GM23248 (cell line): ENCODE measurements around the gene WDR4. TPM values are rescaled to one million over a fixed set of nuclear protein-coding genes. Genes with fewer than 3 reads are reported as not detected.
"Not testable (repeated sequence)": the region's sequence is repeated elsewhere in the genome, so short reads cannot be mapped to it uniquely, and the experiment has no call there.

Experiments used
- DNase-seq: peaks from one replicate; pipeline ENCODE4 v3.0.0-alpha.2; 2015
- H2AFZ ChIP-seq: fragments of 200-600 bp; sonication (generic); 2 replicates; pipeline ENCODE4 v1.6.1; 2016; ENCODE audit warnings: antibody characterized with exemption
- H3F3A ChIP-seq: fragments of 200-600 bp; sonication (generic); 2 replicates; pipeline ENCODE4 v1.6.1; 2016; ENCODE audit warnings: mild to moderate bottlenecking, antibody characterized with exemption, mixed run types; ENCODE audit not compliant: insufficient read depth
- H3K27ac ChIP-seq: fragments of 200-600 bp; sonication (generic); 2 replicates; pipeline ENCODE4 v1.5.1; 2016; ENCODE audit warnings: mild to moderate bottlenecking
- H3K27me3 ChIP-seq: fragments of 200-600 bp; sonication (generic); replicated peaks from 2 replicates; pipeline ENCODE4 v1.6.1; 2016; ENCODE audit warnings: mild to moderate bottlenecking; ENCODE audit not compliant: insufficient read depth
- H3K36me3 ChIP-seq: fragments of 200-600 bp; sonication (generic); 2 replicates; pipeline ENCODE4 v1.6.1; 2016; ENCODE audit warnings: low read depth, mild to moderate bottlenecking
- H3K4me1 ChIP-seq: fragments of 200-600 bp; sonication (generic); 2 replicates; pipeline ENCODE4 v1.6.1; 2016; ENCODE audit warnings: mild to moderate bottlenecking; ENCODE audit not compliant: insufficient read depth
- H3K4me2 ChIP-seq: fragments of 200-600 bp; sonication (generic); one replicate; pipeline ENCODE4 v1.6.1; 2016; ENCODE audit warnings: mild to moderate bottlenecking; ENCODE audit not compliant: unreplicated experiment
- H3K4me3 ChIP-seq: fragments of 200-600 bp; sonication (generic); 2 replicates; pipeline ENCODE4 v1.5.1; 2016; ENCODE audit warnings: mild to moderate bottlenecking
- H3K79me2 ChIP-seq: fragments of 200-600 bp; sonication (generic); 2 replicates; pipeline ENCODE4 v1.6.1; 2016; ENCODE audit warnings: mild to moderate bottlenecking; ENCODE audit not compliant: insufficient read depth
- H3K9ac ChIP-seq: fragments of 200-600 bp; sonication (generic); 2 replicates; pipeline ENCODE4 v1.6.1; 2016; ENCODE audit warnings: mild to moderate bottlenecking
- H3K9me2 ChIP-seq: fragments of 200-600 bp; sonication (generic); 2 replicates; pipeline ENCODE4 v1.6.1; 2016; ENCODE audit warnings: mixed run types, mild to moderate bottlenecking, moderate library complexity; ENCODE audit not compliant: insufficient read depth
- H3K9me3 ChIP-seq: fragments of 200-600 bp; sonication (generic); one replicate; pipeline ENCODE4 v1.6.1; 2017; ENCODE audit warnings: low read depth
- H4K20me1 ChIP-seq: fragments of 200-600 bp; sonication (generic); 2 replicates; pipeline ENCODE4 v1.6.0; 2016; ENCODE audit not compliant: insufficient read depth
- EZH2 ChIP-seq: fragments of 200-600 bp; sonication (generic); IDR thresholded peaks from 2 replicates; pipeline ENCODE4 v1.6.1; 2018; ENCODE audit warnings: antibody characterized with exemption, mild to moderate bottlenecking; ENCODE audit not compliant: insufficient read depth, poor library complexity, severe bottlenecking
- EZH2phosphoT487 ChIP-seq: fragments of 200-600 bp; sonication (generic); IDR thresholded peaks from 2 replicates; pipeline ENCODE4 v1.6.1; 2018; ENCODE audit warnings: antibody characterized with exemption, moderate library complexity, mild to moderate bottlenecking, low read depth; ENCODE audit not compliant: insufficient read depth
- WGBS, 2 experiments: methylation state at CpG; one replicate each; pipeline ENCODE4 v1.1.6; 2015 to 2017; ENCODE audit warnings: low lambda C conversion rate in 2 of 2, low coverage in 1 of 2; ENCODE audit errors: missing lambda C conversion rate in 2 of 2; 5-methylcytosine and 5-hydroxymethylcytosine counted together
- in situ Hi-C: fragments of 300-500 bp; cut with MboI; formaldehyde crosslinking; loops from 2 replicates; pipeline ENCODE4 v1.15.0; 2020
- polyA plus RNA-seq: library from polyadenylated mRNA; unstranded; fragments of >200 nt; fragmentation: Nextera tagmentation; extraction: Ambion mirVana; gene quantifications from 2 replicates; pipeline ENCODE4 v1.2.1, GENCODE V29; 2016
- total RNA-seq: library from RNA; depleted of rRNA; stranded (reverse); fragments of >200 nt; shearing (Covaris generic); gene quantifications from 2 replicates; pipeline ENCODE4 v1.2.3, GENCODE V29; 2014

Gene WDR4
- total and polyA plus RNA-seq, 2 experiments from 2014 or later = 11.9 to 13.5 TPM

- H3K9me3 ChIP-seq = no peaks in the 10 kb centered on the region
- TF ChIP-seq EZH2 (no peak), EZH2phosphoT487 (no peak)
- no peaks in the 10 kb centered on the region for H3K27me3 ChIP-seq
- H4K20me1 ChIP-seq = no peaks in the 10 kb centered on the region
- H3K9ac ChIP-seq = no peak overlapping the region
- 97 to 98% methylated on average over 14 of the region's 14 CpGs for WGBS, 2 experiments
- no peaks in the 10 kb centered on the region for H3K4me1 ChIP-seq
- peaks cover 24% of the 10 kb centered on the region for H3K79me2 ChIP-seq
- no peak overlapping the region for H3K4me3 ChIP-seq
- DNase-seq = no peak
- H3K9me2 ChIP-seq = no peaks in the 10 kb centered on the region
- peaks cover 8% of the 10 kb centered on the region; the same call in 1 of the 2 replicates for H3K36me3 ChIP-seq
- no peak overlapping the region for H3K4me2 ChIP-seq
- no peak overlapping the region for H3K27ac ChIP-seq
- H2AFZ ChIP-seq = no peak overlapping the region
- in situ Hi-C loops = no loop called here
- no peaks in the 10 kb centered on the region for H3F3A ChIP-seq
Observed at GRCh38 chr21:42840411-42841155, 38.8 kb downstream of the WDR4 start.

DNA sequence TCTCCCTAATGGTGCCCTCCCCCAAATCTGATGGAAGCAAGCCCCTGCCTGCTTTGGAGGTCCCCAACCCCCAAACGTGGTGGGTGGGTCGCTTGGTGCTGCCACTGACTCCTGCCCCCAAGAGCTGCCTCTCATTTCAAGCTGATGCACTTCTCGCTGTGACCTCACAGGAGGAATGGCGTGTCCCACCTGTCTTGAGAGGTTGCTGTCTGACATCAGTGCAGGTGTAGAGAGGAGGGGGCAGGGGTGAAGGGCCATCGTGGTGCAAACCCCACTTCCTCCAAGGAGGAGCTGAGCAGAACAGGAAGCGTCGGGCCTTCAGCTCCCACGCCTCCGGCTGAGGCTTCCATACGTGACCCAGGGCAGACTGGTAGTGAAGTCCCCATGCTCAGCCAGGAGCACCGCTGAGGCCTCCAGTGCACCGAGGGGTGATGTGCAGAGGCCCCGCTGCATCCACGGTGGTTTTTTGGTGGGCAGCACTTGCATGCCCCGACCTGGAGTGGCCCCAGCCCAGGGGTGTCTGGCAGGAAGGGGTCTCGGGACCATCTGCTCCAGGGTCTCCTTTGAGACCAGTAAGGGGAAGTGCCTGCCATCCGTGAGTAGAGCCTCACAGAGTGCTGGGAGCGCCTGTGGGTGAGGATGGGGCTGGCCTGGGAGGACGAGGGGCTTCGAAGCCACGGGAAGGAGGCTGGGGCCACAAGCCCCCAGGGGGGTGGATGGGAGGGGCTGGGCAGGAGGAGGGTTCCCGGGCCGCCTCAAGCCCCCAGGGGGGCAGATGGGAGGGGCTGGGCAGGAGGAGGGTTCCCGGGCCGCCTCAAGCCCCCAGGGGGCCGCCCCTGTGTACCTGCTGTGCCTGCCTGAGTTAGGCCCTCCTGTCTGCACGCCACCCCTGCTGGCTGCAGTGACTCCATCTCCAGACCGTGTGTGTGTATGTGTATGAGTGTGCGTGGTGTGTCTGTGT is 39.8 kb downstream of the WDR4 start:
- Histone ChIP-seq H4K20me1 (no peaks in the 10 kb centered on the region), H3K9me3 (no peaks in the 10 kb centered on the region), H3K4me2 (no peak overlapping the region), H3K9ac (no peak overlapping the region), H3K27me3 (no peaks in the 10 kb centered on the region), H3K4me3 (no peak overlapping the region), H3K79me2 (peaks cover 19% of the 10 kb centered on the region), H3K9me2 (no peaks in the 10 kb centered on the region), H3K4me1 (no peaks in the 10 kb centered on the region), H2AFZ (no peak overlapping the region), H3F3A (no peaks in the 10 kb centered on the region), H3K27ac (no peak overlapping the region), H3K36me3 (peaks cover 8% of the 10 kb centered on the region; the same call in 1 of the 2 replicates)
- no peak for DNase-seq
- in situ Hi-C loops = no loop called here
- WGBS, 2 experiments = 96% methylated on average over 24 to 29 of the region's 29 CpGs
- TF ChIP-seq EZH2 (no peak), EZH2phosphoT487 (no peak)

DNA sequence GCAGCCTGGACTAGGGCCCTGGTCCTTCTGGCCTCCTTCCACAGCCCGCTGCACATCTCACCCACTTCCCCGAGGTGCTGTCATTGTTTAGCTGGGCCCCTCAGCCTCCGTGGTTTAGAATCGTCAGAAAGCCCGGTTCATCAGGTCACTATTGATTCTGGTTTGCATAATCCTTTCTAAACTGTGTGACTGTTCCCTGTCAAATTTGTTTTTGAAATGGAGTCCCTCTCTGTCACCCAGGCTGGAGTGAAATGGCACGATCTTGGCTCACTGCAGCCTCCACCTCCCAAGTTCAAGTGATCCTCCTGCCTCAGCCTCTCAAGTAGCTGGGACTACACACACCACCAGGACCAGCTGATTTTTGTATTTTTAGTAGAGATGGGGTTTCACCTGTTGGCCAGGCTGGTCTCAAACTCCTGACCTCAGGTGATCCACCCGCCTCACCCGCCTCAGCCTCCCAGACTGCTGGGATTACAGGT is 41.1 kb downstream of the WDR4 start:
- H3K27ac ChIP-seq, H3K79me2 ChIP-seq, H2AFZ ChIP-seq, in situ Hi-C loops, H3K4me1 ChIP-seq, H3F3A ChIP-seq, H3K36me3 ChIP-seq, DNase-seq, H3K27me3 ChIP-seq, H3K9me2 ChIP-seq, H4K20me1 ChIP-seq, H3K9ac ChIP-seq, H3K4me3 ChIP-seq, H3K4me2 ChIP-seq, H3K9me3 ChIP-seq: not testable (repeated sequence)
- 53 to 62% methylated on average over 8 of the region's 8 CpGs for WGBS, 2 experiments

- in situ Hi-C loops = no loop called here
- Histone ChIP-seq H2AFZ (no peak overlapping the region), H3K9ac (no peak overlapping the region), H3K9me3 (no peaks in the 10 kb centered on the region), H3K9me2 (no peaks in the 10 kb centered on the region), H3K36me3 (no peaks in the 10 kb centered on the region; the same call in 1 of the 2 replicates), H3K4me2 (no peak overlapping the region), H3K27ac (no peak overlapping the region), H4K20me1 (no peaks in the 10 kb centered on the region), H3F3A (no peaks in the 10 kb centered on the region), H3K27me3 (no peaks in the 10 kb centered on the region), H3K4me3 (no peak overlapping the region), H3K4me1 (no peaks in the 10 kb centered on the region), H3K79me2 (0 out of 2 replicates have a peak, but pooled peaks cover 1% of the 10 kb centered on the region)
- WGBS, 2 experiments = 56 to 64% methylated on average over 28 to 42 of the region's 42 CpGs
- TF ChIP-seq EZH2 = no peak
- TF ChIP-seq EZH2phosphoT487 = no peak
- DNase-seq = no peak
Observed at GRCh38 chr21:42837421-42838211, 41.7 kb downstream of the WDR4 start.
